DND-41 (cell line): ENCODE data around the gene FBN1.

Source experiments
- ATAC-seq: fragments of 200-7000 bp; cut with Tn5 transposase; 3 replicates; pipeline ENCODE4 v1.9.1; 2021; ENCODE audit warnings: low read depth; ENCODE audit not compliant: insufficient read depth
- DNase-seq: peaks from one replicate; pipeline ENCODE4 v3.0.0-alpha.2; 2020
- H2AFZ ChIP-seq: 2 replicates; pipeline ENCODE4 v1.6.0; 2012; ENCODE audit warnings: low read depth, low read length
- H3K27ac ChIP-seq: 2 replicates; pipeline ENCODE4 v1.5.1; 2012; ENCODE audit warnings: low read length, inconsistent platforms
- H3K27me3 ChIP-seq: fragments of 200-600 bp; sonication (generic); 2 replicates; pipeline ENCODE4 v1.6.0; 2012; ENCODE audit warnings: low read length, mild to moderate bottlenecking, inconsistent platforms; ENCODE audit not compliant: insufficient read depth, poor library complexity
- H3K36me3 ChIP-seq: 2 replicates; pipeline ENCODE4 v1.5.1; 2012; ENCODE audit warnings: low read length, inconsistent platforms; ENCODE audit not compliant: insufficient read depth
- H3K4me1 ChIP-seq: 2 replicates; pipeline ENCODE4 v1.5.1; 2012; ENCODE audit warnings: mild to moderate bottlenecking, low read length; ENCODE audit not compliant: insufficient read depth
- H3K4me2 ChIP-seq: 2 replicates; pipeline ENCODE4 v1.6.0; 2012; ENCODE audit warnings: mild to moderate bottlenecking, moderate library complexity, low read length, inconsistent platforms; ENCODE audit not compliant: insufficient read depth
- H3K4me3 ChIP-seq, 2 experiments: fragments of 200-600 bp in 1 of 2; shearing (Covaris generic) in 1 of 2; 2 replicates each; pipeline ENCODE4 v1.5.1; 2012 to 2016; ENCODE audit warnings: inconsistent platforms in 2 of 2, low read length in 2 of 2, mild to moderate bottlenecking in 2 of 2, low read depth in 1 of 2, moderate library complexity in 1 of 2
- H3K79me2 ChIP-seq: 2 replicates; pipeline ENCODE4 v1.6.0; 2012; ENCODE audit warnings: low read length, inconsistent platforms; ENCODE audit not compliant: insufficient read depth
- H3K9ac ChIP-seq: 2 replicates; pipeline ENCODE4 v1.6.0; 2012; ENCODE audit warnings: low read depth, mild to moderate bottlenecking, inconsistent platforms, low read length, moderate library complexity
- H3K9me3 ChIP-seq: 2 replicates; pipeline ENCODE4 v1.5.1; 2012; ENCODE audit warnings: low read length, moderate library complexity, mild to moderate bottlenecking, inconsistent platforms; ENCODE audit not compliant: insufficient read depth, severe bottlenecking
- H4K20me1 ChIP-seq: 2 replicates; pipeline ENCODE4 v1.6.0; 2012; ENCODE audit warnings: low read length; ENCODE audit not compliant: insufficient read depth
- EZH2 ChIP-seq: IDR thresholded peaks from 3 replicates; pipeline ENCODE4 v1.6.1; 2012; ENCODE audit warnings: borderline replicate concordance, low read depth, mild to moderate bottlenecking, moderate library complexity, low read length, inconsistent platforms; ENCODE audit not compliant: severe bottlenecking
- TF ChIP-seq, protein P1 (sequence below): IDR thresholded peaks from 2 replicates; pipeline ENCODE4 v1.5.1; 2012; ENCODE audit warnings: borderline replicate concordance, low read length, moderate library complexity, mild to moderate bottlenecking; ENCODE audit not compliant: poor library complexity, severe bottlenecking; ENCODE audit errors: extremely low read depth

The FBN1 gene

DNA sequence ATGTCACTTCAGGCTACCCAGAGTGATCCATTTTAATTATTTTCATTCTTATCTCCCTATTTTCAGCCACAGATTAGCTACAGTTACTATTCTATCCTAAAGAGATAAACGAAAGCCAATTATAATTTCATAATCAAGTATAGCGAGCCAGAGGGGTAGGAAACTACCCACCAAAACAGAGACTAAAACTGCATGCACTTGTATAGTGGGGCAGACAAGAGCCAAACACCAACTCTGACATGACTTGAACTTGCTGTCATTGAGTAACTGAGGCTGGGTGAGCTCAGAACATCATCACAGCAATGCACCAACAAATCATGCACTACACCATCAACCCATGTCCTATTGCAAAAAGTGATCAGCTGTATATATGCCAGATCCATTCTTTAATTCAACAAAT is 64.8 kb downstream of the FBN1 start:
- Histone ChIP-seq H4K20me1 (no peaks in the 10 kb centered on the region), H2AFZ (no peak overlapping the region), H3K9ac (no peak overlapping the region), H3K4me1 (no peaks in the 10 kb centered on the region), H3K4me2 (no peak overlapping the region), H3K27ac (no peak overlapping the region), H3K79me2 (no peaks in the 10 kb centered on the region), H3K36me3 (no peaks in the 10 kb centered on the region), H3K9me3 (no peaks in the 10 kb centered on the region), H3K27me3 (no peaks in the 10 kb centered on the region), H3K4me3 (no peak overlapping the region)
- no peak for ATAC-seq
- no peak for TF ChIP-seq EZH2
- TF ChIP-seq, protein P1, sequence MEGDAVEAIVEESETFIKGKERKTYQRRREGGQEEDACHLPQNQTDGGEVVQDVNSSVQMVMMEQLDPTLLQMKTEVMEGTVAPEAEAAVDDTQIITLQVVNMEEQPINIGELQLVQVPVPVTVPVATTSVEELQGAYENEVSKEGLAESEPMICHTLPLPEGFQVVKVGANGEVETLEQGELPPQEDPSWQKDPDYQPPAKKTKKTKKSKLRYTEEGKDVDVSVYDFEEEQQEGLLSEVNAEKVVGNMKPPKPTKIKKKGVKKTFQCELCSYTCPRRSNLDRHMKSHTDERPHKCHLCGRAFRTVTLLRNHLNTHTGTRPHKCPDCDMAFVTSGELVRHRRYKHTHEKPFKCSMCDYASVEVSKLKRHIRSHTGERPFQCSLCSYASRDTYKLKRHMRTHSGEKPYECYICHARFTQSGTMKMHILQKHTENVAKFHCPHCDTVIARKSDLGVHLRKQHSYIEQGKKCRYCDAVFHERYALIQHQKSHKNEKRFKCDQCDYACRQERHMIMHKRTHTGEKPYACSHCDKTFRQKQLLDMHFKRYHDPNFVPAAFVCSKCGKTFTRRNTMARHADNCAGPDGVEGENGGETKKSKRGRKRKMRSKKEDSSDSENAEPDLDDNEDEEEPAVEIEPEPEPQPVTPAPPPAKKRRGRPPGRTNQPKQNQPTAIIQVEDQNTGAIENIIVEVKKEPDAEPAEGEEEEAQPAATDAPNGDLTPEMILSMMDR, result no peak
- no peak for DNase-seq

DNA sequence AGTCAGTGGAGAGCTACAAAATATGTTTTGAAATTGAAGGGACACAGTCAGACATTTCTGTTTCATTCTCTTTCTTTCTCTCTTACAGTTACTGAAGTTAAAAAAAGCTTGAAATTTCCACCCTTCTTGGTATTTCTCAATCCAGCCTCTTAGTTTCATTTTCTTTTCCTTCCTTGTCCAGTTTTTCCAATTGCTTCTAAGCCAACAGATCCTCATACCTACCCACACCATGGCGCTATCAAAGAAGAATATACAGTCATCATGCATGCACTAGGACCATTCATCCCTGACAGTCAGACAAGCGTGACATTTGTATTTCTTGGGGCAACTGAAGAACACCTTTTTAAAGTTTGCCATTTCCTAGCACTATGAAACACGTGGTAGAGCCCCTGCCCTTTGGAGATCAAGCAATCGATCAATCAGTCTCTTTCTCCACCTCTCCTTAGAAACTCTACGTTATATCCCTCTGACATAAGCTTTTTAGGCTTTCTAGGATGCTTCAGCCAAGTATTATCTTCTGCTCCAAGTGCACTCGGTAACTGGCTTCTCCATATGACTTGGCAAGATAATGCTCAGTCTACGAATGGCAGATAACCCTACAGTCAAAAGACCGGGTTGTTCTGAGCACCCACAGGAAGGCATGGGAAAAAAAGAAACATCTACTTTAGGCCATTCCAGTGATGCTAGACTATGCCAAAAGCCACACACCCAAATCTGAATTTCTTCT is 65.4 kb downstream of the FBN1 start:
- ATAC-seq, result no peak
- Histone ChIP-seq H2AFZ (no peak overlapping the region), H3K36me3 (no peaks in the 10 kb centered on the region), H3K27me3 (no peaks in the 10 kb centered on the region), H3K9me3 (no peaks in the 10 kb centered on the region), H4K20me1 (no peaks in the 10 kb centered on the region), H3K4me1 (no peaks in the 10 kb centered on the region), H3K4me3 (no peak overlapping the region), H3K79me2 (no peaks in the 10 kb centered on the region), H3K9ac (no peak overlapping the region), H3K4me2 (no peak overlapping the region), H3K27ac (no peak overlapping the region)
- no peak for DNase-seq
- TF ChIP-seq, protein P1, result no peak
- TF ChIP-seq EZH2, result no peak

DNA sequence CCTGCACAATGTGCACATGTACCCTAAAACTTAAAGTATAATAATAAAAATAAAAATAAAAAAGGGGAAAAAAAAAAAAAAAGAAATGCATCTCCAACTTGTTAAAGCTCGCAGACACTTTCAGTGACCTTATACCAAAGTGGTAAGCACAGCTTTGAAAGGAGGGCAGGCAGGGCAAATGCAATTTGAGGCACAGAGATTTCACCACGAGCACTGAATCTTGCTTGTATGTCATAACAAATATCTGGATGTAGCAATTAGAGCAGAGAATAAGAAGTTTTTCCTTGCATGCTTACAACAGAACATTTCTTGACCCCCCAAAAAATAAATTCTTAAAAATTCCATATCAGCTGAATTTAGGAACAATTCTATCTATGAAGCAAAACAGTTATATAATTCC is 66.5 kb downstream of the FBN1 start:
- no peak overlapping the region for H3K4me2 ChIP-seq
- H3K27ac ChIP-seq, result no peak overlapping the region
- H3K36me3 ChIP-seq, result no peaks in the 10 kb centered on the region
- H3K27me3 ChIP-seq, result no peaks in the 10 kb centered on the region
- H3K9ac ChIP-seq, result no peak overlapping the region
- no peaks in the 10 kb centered on the region for H3K4me1 ChIP-seq
- H2AFZ ChIP-seq, result no peak overlapping the region
- no peaks in the 10 kb centered on the region for H4K20me1 ChIP-seq
- ATAC-seq (no peak), DNase-seq (no peak)
- no peaks in the 10 kb centered on the region for H3K9me3 ChIP-seq
- no peak overlapping the region for H3K4me3 ChIP-seq
- no peaks in the 10 kb centered on the region for H3K79me2 ChIP-seq
- no peak for TF ChIP-seq EZH2

DNA sequence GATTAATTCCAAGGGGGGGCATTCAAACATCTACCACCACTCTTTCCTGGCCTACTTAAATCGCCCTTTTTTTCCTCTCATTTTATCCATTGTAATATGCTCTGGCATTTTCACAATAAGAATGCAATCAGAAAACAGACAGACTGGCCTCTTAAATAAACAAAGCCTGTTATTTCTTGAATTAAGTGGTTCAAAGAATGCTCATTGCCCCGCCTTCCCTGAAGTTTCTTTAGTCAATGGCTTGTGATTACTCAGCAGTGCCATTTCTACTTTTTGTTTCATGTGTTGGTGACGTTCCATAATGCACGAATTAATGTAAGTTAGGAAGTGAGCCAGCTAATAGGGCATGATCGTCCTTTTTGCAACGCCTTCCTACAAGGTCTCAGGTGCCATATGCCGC is 68.0 kb downstream of the FBN1 start:
- Histone ChIP-seq H3K4me3 (no peak overlapping the region), H3K4me1 (no peaks in the 10 kb centered on the region), H3K36me3 (no peaks in the 10 kb centered on the region), H2AFZ (no peak overlapping the region), H3K9me3 (no peaks in the 10 kb centered on the region), H3K79me2 (no peaks in the 10 kb centered on the region), H3K4me2 (no peak overlapping the region), H3K27me3 (no peaks in the 10 kb centered on the region), H4K20me1 (no peaks in the 10 kb centered on the region), H3K9ac (no peak overlapping the region), H3K27ac (no peak overlapping the region)
- TF ChIP-seq, protein P1, result no peak
- TF ChIP-seq EZH2, result no peak
- no peak for ATAC-seq
- DNase-seq, result no peak
